OCI-LY1 (cell line): ENCODE results near the gene ELP2.

Source experiments
- CTCF ChIP-seq: fragments of 200-600 bp; sonication (generic), shearing (Covaris generic); IDR thresholded peaks from 2 replicates; pipeline ENCODE4 v1.5.1; 2017; ENCODE audit warnings: mild to moderate bottlenecking, antibody characterized with exemption, low read length, moderate library complexity, mixed read lengths
- EZH2 ChIP-seq: fragments of 200-600 bp; sonication (generic), shearing (Covaris generic); IDR thresholded peaks from 2 replicates; pipeline ENCODE4 v1.8.0; 2017; ENCODE audit warnings: borderline replicate concordance, mixed run types, mild to moderate bottlenecking, antibody characterized with exemption, low read length, moderate library complexity, mixed read lengths

GRCh38 chr18:36199691-36200295, 70.1 kb downstream of the ELP2 start:
- TF ChIP-seq CTCF = no peak
- TF ChIP-seq EZH2 = no peak
